Esophagus squamous epithelium (tissue), 4 donors: ENCODE results near the gene MTA2.

Source experiments
- CTCF ChIP-seq, 6 experiments: fragments of 450-650 bp in 4 of 6; fragments of 200-600 bp in 2 of 6; sonication (generic) in 2 of 6; IDR thresholded peaks; one replicate each; pipeline ENCODE4 v1.5.1; 2016 to 2019; ENCODE audit warnings: antibody characterized with exemption in 6 of 6, mild to moderate bottlenecking in 4 of 6, moderate library complexity in 4 of 6
- POLR2A ChIP-seq, 4 donors: fragments of 450-650 bp; IDR thresholded peaks; one replicate each; pipeline ENCODE4 v1.6.1; 2017; ENCODE audit warnings: antibody characterized with exemption in 4 of 4, mild to moderate bottlenecking in 4 of 4, moderate library complexity in 3 of 4

DNA sequence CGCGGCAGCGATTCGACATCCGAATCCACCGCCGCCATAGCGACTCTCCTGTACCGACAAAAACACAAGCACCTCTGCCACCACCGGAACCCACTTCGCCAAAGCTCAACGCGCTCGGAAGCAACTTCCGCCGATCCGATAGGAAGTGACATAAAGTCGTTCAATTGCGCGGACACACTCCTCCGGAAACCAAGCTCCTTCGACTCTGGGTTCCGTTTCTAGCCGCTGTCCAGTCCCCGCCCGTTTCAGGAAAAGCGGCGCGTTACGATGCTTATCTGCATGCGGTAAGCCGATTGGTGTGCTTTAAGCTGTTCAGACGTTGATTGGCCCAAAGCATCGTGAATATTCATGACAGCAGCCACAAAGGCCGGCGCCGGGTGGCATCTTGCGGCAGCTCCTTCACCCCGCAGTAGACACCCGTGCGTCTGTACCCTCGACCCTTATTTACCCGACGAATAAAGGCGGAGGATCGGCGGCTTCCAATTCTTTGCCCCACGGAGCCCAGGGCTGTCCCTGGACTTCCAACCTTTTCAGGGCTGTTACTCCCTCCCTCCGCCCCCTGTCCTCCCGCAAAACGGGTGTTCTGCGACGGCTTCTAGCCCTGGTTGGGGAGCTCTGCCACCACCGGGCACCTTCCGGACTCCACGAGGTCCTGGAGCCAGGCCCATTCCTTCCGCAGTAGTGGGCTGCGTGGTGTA lies 10.1 kb downstream of the MTA2 start, which contains the start of gene TUT1:
- TF ChIP-seq CTCF (IDR thresholded peaks at IDR 0.05), result peak in 3 of 6 experiments; percentile 4 to 20 (median 19)
- TF ChIP-seq POLR2A (IDR thresholded peaks at IDR 0.05), result peak in 3 of 4 donors; percentile 69 to 90 (median 79)
